ENCODE measurements around the gene MTHFD1. TPM values are rescaled to one million over a fixed set of nuclear protein-coding genes. Genes with fewer than 3 reads are reported as not detected.
A peak's percentile ranks its signal among the peaks of the same experiment; 100 is the strongest.

Gene MTHFD1
- total RNA-seq, 3 donors from 2014 or later (not counting 1 experiment from before 2014, with no cell fraction given) = 27.6 to 34.6 (median 28.0) TPM

DNA sequence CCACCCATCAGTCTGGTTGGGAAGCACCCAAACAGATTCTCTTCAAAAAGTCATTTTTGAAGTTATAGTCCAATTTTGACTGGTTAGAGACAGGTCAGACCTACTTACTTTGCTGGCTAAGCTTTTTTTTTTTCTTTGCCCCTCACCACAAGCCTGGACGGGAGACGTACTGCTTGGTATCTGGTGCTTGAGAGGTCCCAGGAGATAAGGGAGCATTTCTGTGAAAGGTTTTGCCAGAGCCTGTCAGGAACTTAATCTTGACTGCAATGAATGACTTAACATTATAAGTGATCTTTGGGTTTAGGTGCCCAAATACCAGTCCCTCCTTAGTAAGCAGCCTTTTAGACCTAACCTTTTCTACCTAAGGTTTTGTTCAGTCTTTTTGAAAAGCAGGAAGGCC is 6.3 kb downstream of the MTHFD1 start:
- Histone ChIP-seq H3K36me3 (ENCODE audit: control insufficient read depth, insufficient read depth, low read length) (peaks cover 2% of the 10 kb centered on the region), H3K27me3 (ENCODE audit: control insufficient read depth, insufficient read depth, low read length) (no peaks in the 10 kb centered on the region), H3K4me1 (ENCODE audit: control insufficient read depth, insufficient read depth, low read length) (peaks cover 1% of the 10 kb centered on the region), H3K9me3 (ENCODE audit: control insufficient read depth, insufficient read depth, low read length) (no peaks in the 10 kb centered on the region), H3K4me3 (ENCODE audit: low read length) (no peak overlapping the region), H3K27ac (ENCODE audit: low read length) (no peak overlapping the region)
- no peak overlapping the region for H3K27ac Mint-ChIP-seq
- WGBS (ENCODE audit: insufficient coverage) = 86% methylated on average over 2 of the region's 2 CpGs
- H3K36me3 Mint-ChIP-seq = no peaks in the 10 kb centered on the region
- H3K27me3 Mint-ChIP-seq (ENCODE audit: low read depth in 2 of 2) = no peaks in the 10 kb centered on the region
- intact Hi-C loops (cut with micrococcal nuclease) = no loop called here
- peaks cover 8 to 14% of the 10 kb centered on the region in 2 donors for H3K4me1 Mint-ChIP-seq
- ATAC-seq (no peak), DNase-seq (no peak)
- no peak overlapping the region for H3K4me3 Mint-ChIP-seq
- TF ChIP-seq, protein P1, sequence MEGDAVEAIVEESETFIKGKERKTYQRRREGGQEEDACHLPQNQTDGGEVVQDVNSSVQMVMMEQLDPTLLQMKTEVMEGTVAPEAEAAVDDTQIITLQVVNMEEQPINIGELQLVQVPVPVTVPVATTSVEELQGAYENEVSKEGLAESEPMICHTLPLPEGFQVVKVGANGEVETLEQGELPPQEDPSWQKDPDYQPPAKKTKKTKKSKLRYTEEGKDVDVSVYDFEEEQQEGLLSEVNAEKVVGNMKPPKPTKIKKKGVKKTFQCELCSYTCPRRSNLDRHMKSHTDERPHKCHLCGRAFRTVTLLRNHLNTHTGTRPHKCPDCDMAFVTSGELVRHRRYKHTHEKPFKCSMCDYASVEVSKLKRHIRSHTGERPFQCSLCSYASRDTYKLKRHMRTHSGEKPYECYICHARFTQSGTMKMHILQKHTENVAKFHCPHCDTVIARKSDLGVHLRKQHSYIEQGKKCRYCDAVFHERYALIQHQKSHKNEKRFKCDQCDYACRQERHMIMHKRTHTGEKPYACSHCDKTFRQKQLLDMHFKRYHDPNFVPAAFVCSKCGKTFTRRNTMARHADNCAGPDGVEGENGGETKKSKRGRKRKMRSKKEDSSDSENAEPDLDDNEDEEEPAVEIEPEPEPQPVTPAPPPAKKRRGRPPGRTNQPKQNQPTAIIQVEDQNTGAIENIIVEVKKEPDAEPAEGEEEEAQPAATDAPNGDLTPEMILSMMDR (IDR thresholded peaks at IDR 0.05) = no peak
- H3K9me3 Mint-ChIP-seq = no peaks in the 10 kb centered on the region

DNA sequence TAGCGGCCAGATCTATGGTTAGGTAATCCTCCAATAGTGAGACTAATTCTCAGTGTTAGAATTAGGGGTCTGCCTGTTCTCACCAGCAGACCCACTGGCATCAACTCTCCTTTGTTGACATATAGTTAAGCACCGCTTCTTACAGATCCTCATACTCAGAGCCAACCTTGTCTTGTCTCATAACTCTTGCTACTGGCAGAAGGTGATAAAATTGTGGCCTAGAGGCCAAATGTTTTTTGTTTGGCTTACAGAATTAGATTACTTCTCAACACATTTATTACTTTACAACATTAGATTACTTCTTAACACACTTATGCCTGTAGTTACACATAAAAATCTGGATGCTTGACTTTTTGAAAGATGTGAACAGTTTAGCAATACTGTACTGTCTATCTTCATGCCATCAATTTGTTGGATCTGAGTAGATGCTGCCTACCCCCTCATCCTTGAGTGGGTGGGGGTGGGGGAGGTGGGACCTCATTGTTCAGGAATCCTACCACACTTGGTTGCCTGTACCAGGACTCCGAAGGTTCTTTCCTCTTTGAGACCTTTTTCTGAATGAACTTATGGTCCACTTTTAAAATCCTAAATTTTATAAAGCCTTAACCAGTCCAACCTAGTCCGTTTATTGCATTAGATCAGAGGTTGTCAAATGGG is 7.0 kb downstream of the MTHFD1 start:
- peaks cover 2% of the 10 kb centered on the region for H3K36me3 ChIP-seq (ENCODE audit: control insufficient read depth, insufficient read depth, low read length)
- Mint-ChIP-seq H3K4me1 (peaks cover 8 to 14% of the 10 kb centered on the region in 2 donors), H3K4me3 (no peak overlapping the region), H3K36me3 (no peaks in the 10 kb centered on the region), H3K9me3 (no peaks in the 10 kb centered on the region), H3K27ac (peak overlapping the region in 1 of 2 donors; percentile 18), H3K27me3 (ENCODE audit: low read depth in 2 of 2) (no peaks in the 10 kb centered on the region)
- intact Hi-C loops (cut with micrococcal nuclease) = no loop called here
- H3K27ac ChIP-seq (ENCODE audit: low read length) = no peak overlapping the region
- WGBS (ENCODE audit: insufficient coverage) = 100% methylated on average over 2 of the region's 4 CpGs
- H3K9me3 ChIP-seq (ENCODE audit: control insufficient read depth, insufficient read depth, low read length) = no peaks in the 10 kb centered on the region
- DNase-seq (no peak), ATAC-seq (no peak)
- no peak overlapping the region for H3K4me3 ChIP-seq (ENCODE audit: low read length)
- H3K4me1 ChIP-seq (ENCODE audit: control insufficient read depth, insufficient read depth, low read length) = no peaks in the 10 kb centered on the region
- no peaks in the 10 kb centered on the region for H3K27me3 ChIP-seq (ENCODE audit: control insufficient read depth, insufficient read depth, low read length)
- TF ChIP-seq, protein P1 (IDR thresholded peaks at IDR 0.05) = no peak

DNA sequence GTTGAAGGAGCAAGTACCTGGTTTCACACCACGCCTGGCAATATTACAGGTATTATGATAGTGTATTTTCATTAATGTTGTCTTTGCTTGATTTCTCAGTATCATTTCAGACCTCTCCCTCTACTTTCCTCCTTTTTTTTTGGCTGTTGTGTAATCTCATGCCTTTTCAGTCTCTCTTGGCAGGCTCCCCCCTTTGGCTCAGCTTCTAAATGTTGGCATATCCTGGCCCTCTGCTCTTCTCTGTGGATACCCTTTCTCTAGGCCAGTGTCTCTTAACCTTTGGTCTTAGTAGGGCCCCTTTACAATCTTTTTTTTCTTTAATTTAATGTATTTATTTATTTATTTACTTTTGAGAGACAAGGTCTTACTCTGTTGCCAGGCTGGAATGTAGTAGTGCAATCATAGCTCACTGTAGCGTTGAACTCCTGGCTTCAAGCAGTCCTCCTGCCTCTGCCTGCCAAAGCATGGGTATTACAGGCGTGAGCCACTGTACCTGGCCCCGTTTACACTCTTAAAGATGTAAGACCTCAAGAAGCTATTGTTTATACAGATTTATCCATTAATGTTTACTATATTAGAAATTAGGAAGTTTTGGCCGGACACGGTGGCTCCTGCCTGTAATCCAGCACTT is 12.8 kb downstream of the MTHFD1 start:
- Histone ChIP-seq H3K36me3 (ENCODE audit: control insufficient read depth, insufficient read depth, low read length) (no peaks in the 10 kb centered on the region), H3K4me3 (ENCODE audit: low read length) (no peak overlapping the region), H3K27ac (ENCODE audit: low read length) (no peak overlapping the region), H3K9me3 (ENCODE audit: control insufficient read depth, insufficient read depth, low read length) (no peaks in the 10 kb centered on the region), H3K27me3 (ENCODE audit: control insufficient read depth, insufficient read depth, low read length) (no peaks in the 10 kb centered on the region), H3K4me1 (ENCODE audit: control insufficient read depth, insufficient read depth, low read length) (no peaks in the 10 kb centered on the region)
- Mint-ChIP-seq H3K27ac (no peak overlapping the region), H3K27me3 (ENCODE audit: low read depth in 2 of 2) (no peaks in the 10 kb centered on the region), H3K4me3 (no peak overlapping the region), H3K36me3 (no peaks in the 10 kb centered on the region), H3K4me1 (no peaks in the 10 kb centered on the region), H3K9me3 (no peaks in the 10 kb centered on the region)
- ATAC-seq (no peak), DNase-seq (no peak)
- intact Hi-C loops (cut with micrococcal nuclease) = no loop called here
- WGBS (ENCODE audit: insufficient coverage) = 83% methylated on average over 2 of the region's 6 CpGs
- TF ChIP-seq, protein P1 (IDR thresholded peaks at IDR 0.05) = no peak

Measured in natural killer cell (primary cell).